SK-N-SH (cell line): Measurements from ENCODE around the gene SPATA2.

Source experiments
- CTCF ChIP-seq: fragments of 200-600 bp; sonication (generic); IDR thresholded peaks from 2 replicates; pipeline ENCODE4 v1.6.1; 2017; ENCODE audit warnings: antibody characterized with exemption, mild to moderate bottlenecking, moderate library complexity
- EZH2phosphoT487 ChIP-seq: fragments of 200-600 bp; sonication (generic); IDR thresholded peaks from 2 replicates; pipeline ENCODE4 v1.6.1; 2017; ENCODE audit warnings: low read depth, mixed run types, mild to moderate bottlenecking, antibody characterized with exemption, moderate library complexity, borderline replicate concordance
- ZBTB33 ChIP-seq: IDR thresholded peaks from 2 replicates; pipeline ENCODE4 v1.4.0; 2012; ENCODE audit warnings: low read depth, borderline replicate concordance

GRCh38 chr20:49913399-49914047, 1.8 kb downstream of the SPATA2 start:
- TF ChIP-seq ZBTB33 (no peak), EZH2phosphoT487 (no peak), CTCF (no peak)
